HG02759 (cell line): ENCODE results near the gene MXRA8.

Experiments
- ATAC-seq: cut with Tn5 transposase; IDR thresholded peaks from one replicate; pipeline ENCODE4 v1.9.1; 2021; ENCODE audit warnings: mild to moderate bottlenecking, moderate library complexity; ENCODE audit not compliant: unreplicated experiment

MXRA8 gene

GRCh38 chr1:1310476-1311053, 47.8 kb downstream of the MXRA8 start:
- ATAC-seq = no peak

GRCh38 chr1:1310109-1310385, 48.3 kb downstream of the MXRA8 start:
- ATAC-seq = no peak

- ATAC-seq = no peak
Measured at GRCh38 chr1:1309251-1310108, 48.9 kb downstream of the MXRA8 start.

- ATAC-seq = peak; percentile 2
Measured at GRCh38 chr1:1308756-1309250, 49.6 kb downstream of the MXRA8 start.

GRCh38 chr1:1307923-1308755, 50.2 kb downstream of the MXRA8 start, which contains the start of the genes ACAP3 and PUSL1:
Gene ACAP3, minus strand, starts transcription at chr1:1307930. Its CDS starts 115 bp downstream, at chr1:1307815.
Gene PUSL1, plus strand, starts transcription at chr1:1308597. Its CDS starts 47 bp downstream, at chr1:1308644.
- peak; percentile 69 for ATAC-seq

GRCh38 chr1:1307261-1307922, 51.0 kb downstream of the MXRA8 start:
- ATAC-seq = no peak

GRCh38 chr1:1306661-1307260, 51.6 kb downstream of the MXRA8 start:
- ATAC-seq = no peak

- ATAC-seq = no peak
Measured at GRCh38 chr1:1306070-1306660, 52.2 kb downstream of the MXRA8 start.

GRCh38 chr1:1305300-1306069, 52.9 kb downstream of the MXRA8 start:
- ATAC-seq = peak; percentile 22

- no peak for ATAC-seq
Measured at GRCh38 chr1:1304331-1305299, 53.7 kb downstream of the MXRA8 start.

- no peak for ATAC-seq
Measured at GRCh38 chr1:1303736-1304135, 54.6 kb downstream of the MXRA8 start.

- ATAC-seq = no peak
Measured at GRCh38 chr1:1302951-1303509, 55.3 kb downstream of the MXRA8 start.
